Glutamatergic neuron (in vitro differentiated cells): ENCODE results near the gene PRKAG2. TPM values are rescaled to one million over a fixed set of nuclear protein-coding genes. Genes with fewer than 3 reads are reported as not detected.
A peak's percentile ranks its signal among the peaks of the same experiment; 100 is the strongest.

Source experiments
- DNase-seq: peaks from one replicate; pipeline ENCODE4 v3.0.0; 2022
- H3K27ac Mint-ChIP-seq: one replicate; pipeline ENCODE4 v1.8.0; 2020; ENCODE audit warnings: mild to moderate bottlenecking, mixed read lengths, inconsistent platforms; ENCODE audit not compliant: unreplicated experiment
- H3K27me3 Mint-ChIP-seq: one replicate; pipeline ENCODE4 v1.8.0; 2020; ENCODE audit warnings: mild to moderate bottlenecking, moderate library complexity, mixed read lengths, inconsistent platforms; ENCODE audit not compliant: unreplicated experiment
- H3K36me3 Mint-ChIP-seq: one replicate; pipeline ENCODE4 v1.8.0; 2020; ENCODE audit warnings: mild to moderate bottlenecking, mixed read lengths, inconsistent platforms; ENCODE audit not compliant: unreplicated experiment
- H3K4me1 Mint-ChIP-seq: one replicate; pipeline ENCODE4 v1.8.0; 2020; ENCODE audit warnings: mild to moderate bottlenecking, low read depth, mixed read lengths, inconsistent platforms; ENCODE audit not compliant: unreplicated experiment
- H3K4me3 Mint-ChIP-seq: one replicate; pipeline ENCODE4 v1.8.0; 2020; ENCODE audit warnings: mild to moderate bottlenecking, mixed read lengths, inconsistent platforms; ENCODE audit not compliant: unreplicated experiment
- H3K9me3 Mint-ChIP-seq: one replicate; pipeline ENCODE4 v1.8.0; 2020; ENCODE audit warnings: mild to moderate bottlenecking, moderate library complexity, mixed read lengths, inconsistent platforms; ENCODE audit not compliant: unreplicated experiment
- CTCF ChIP-seq: fragments of 200-600 bp; sonication (generic); IDR thresholded peaks from one replicate; pipeline ENCODE4 v1.5.0; 2021; ENCODE audit not compliant: partially characterized antibody, unreplicated experiment
- total RNA-seq: library from RNA; stranded (reverse); fragmentation: NEBNext Ultra II Directional; extraction: Animal tissue kit (Norgen Biotek cat#: 25700); gene quantifications from one replicate; pipeline ENCODE4 v1.2.1, GENCODE V29; 2021; ENCODE audit not compliant: unreplicated experiment

Gene PRKAG2
- total RNA-seq, 1 donor from 2014 or later: 24.7 TPM

- H3K4me1 Mint-ChIP-seq: peaks cover 49% of the 10 kb centered on the region
- H3K27ac Mint-ChIP-seq: peak overlapping the region; percentile 94
- H3K4me3 Mint-ChIP-seq: peak overlapping the region; percentile 78
- DNase-seq: peak; percentile 81
- H3K9me3 Mint-ChIP-seq: peaks cover 12% of the 10 kb centered on the region
- TF ChIP-seq CTCF: no peak
- H3K36me3 Mint-ChIP-seq: no peaks in the 10 kb centered on the region
- peaks cover 14% of the 10 kb centered on the region for H3K27me3 Mint-ChIP-seq
These were observed 62.4 kb downstream of the PRKAG2 start for GRCh38 chr7:151814400-151815009.

GRCh38 chr7:151813997-151814396, 62.9 kb downstream of the PRKAG2 start:
- H3K4me1 Mint-ChIP-seq: peaks cover 52% of the 10 kb centered on the region
- peak overlapping the region; percentile 78 for H3K4me3 Mint-ChIP-seq
- no peaks in the 10 kb centered on the region for H3K36me3 Mint-ChIP-seq
- peaks cover 13% of the 10 kb centered on the region for H3K9me3 Mint-ChIP-seq
- H3K27me3 Mint-ChIP-seq: peaks cover 15% of the 10 kb centered on the region
- no peak for DNase-seq
- H3K27ac Mint-ChIP-seq: peak overlapping the region; percentile 94
- TF ChIP-seq CTCF: no peak

- DNase-seq: no peak
- Mint-ChIP-seq H3K4me1 (peaks cover 50% of the 10 kb centered on the region), H3K4me3 (peak overlapping the region; percentile 78), H3K27ac (peak overlapping the region; percentile 94), H3K9me3 (peaks cover 16% of the 10 kb centered on the region), H3K36me3 (no peaks in the 10 kb centered on the region), H3K27me3 (peaks cover 17% of the 10 kb centered on the region)
- TF ChIP-seq CTCF: no peak
These were observed 63.5 kb downstream of the PRKAG2 start for GRCh38 chr7:151813445-151813844.

GRCh38 chr7:151812967-151813366, 63.9 kb downstream of the PRKAG2 start:
- peaks cover 54% of the 10 kb centered on the region for H3K4me1 Mint-ChIP-seq
- H3K27ac Mint-ChIP-seq: no peak overlapping the region
- peaks cover 20% of the 10 kb centered on the region for H3K27me3 Mint-ChIP-seq
- H3K4me3 Mint-ChIP-seq: peak overlapping the region; percentile 35
- no peak for DNase-seq
- H3K9me3 Mint-ChIP-seq: peaks cover 19% of the 10 kb centered on the region
- TF ChIP-seq CTCF: no peak
- no peaks in the 10 kb centered on the region for H3K36me3 Mint-ChIP-seq

- Mint-ChIP-seq H3K9me3 (peaks cover 21% of the 10 kb centered on the region), H3K27ac (no peak overlapping the region), H3K36me3 (no peaks in the 10 kb centered on the region), H3K4me3 (no peak overlapping the region), H3K4me1 (peaks cover 60% of the 10 kb centered on the region), H3K27me3 (peaks cover 21% of the 10 kb centered on the region)
- TF ChIP-seq CTCF: no peak
- no peak for DNase-seq
These were observed 66.3 kb downstream of the PRKAG2 start for GRCh38 chr7:151810441-151811232.
